HG03354 (cell line): ENCODE measurements around the gene SEBOX.

Experiments
- ATAC-seq: cut with Tn5 transposase; IDR thresholded peaks from one replicate; pipeline ENCODE4 v1.9.1; 2021; ENCODE audit warnings: mild to moderate bottlenecking; ENCODE audit not compliant: unreplicated experiment, poor library complexity, severe bottlenecking

SEBOX gene

GRCh38 chr17:28364665-28365363 is at the start of gene SEBOX:
Gene SEBOX, minus strand, starts transcription at chr17:28365199. Its CDS starts 48 bp downstream, at chr17:28365151.
- no peak for ATAC-seq

GRCh38 chr17:28413804-28414203 is 48.8 kb upstream of the SEBOX start:
- no peak for ATAC-seq

- no peak for ATAC-seq
These were observed 47.1 kb upstream of the SEBOX start for GRCh38 chr17:28412099-28412498.

- no peak for ATAC-seq
These were observed 42.9 kb upstream of the SEBOX start for GRCh38 chr17:28407974-28408306.

- no peak for ATAC-seq
These were observed 42.4 kb upstream of the SEBOX start for GRCh38 chr17:28407130-28407973.

- no peak for ATAC-seq
These were observed 41.4 kb upstream of the SEBOX start for GRCh38 chr17:28406473-28406814.

GRCh38 chr17:28405632-28406472 is 40.9 kb upstream of the SEBOX start, which contains the start of gene SLC46A1:
Gene SLC46A1, minus strand, starts transcription at chr17:28406212. Its CDS starts 98 bp downstream, at chr17:28406114.
- ATAC-seq: peak; percentile 73

GRCh38 chr17:28404812-28405570 is 40.0 kb upstream of the SEBOX start:
- no peak for ATAC-seq

GRCh38 chr17:28404461-28404811 is 39.4 kb upstream of the SEBOX start:
- no peak for ATAC-seq

- no peak for ATAC-seq
These were observed 39.0 kb upstream of the SEBOX start for GRCh38 chr17:28404007-28404406.

GRCh38 chr17:28402844-28403243 is 37.8 kb upstream of the SEBOX start:
- ATAC-seq: no peak

GRCh38 chr17:28402224-28402630 is 37.2 kb upstream of the SEBOX start:
- ATAC-seq: no peak

- ATAC-seq: no peak
These were observed 34.8 kb upstream of the SEBOX start for GRCh38 chr17:28399808-28400207.

- no peak for ATAC-seq
These were observed 33.4 kb upstream of the SEBOX start for GRCh38 chr17:28398280-28398981.

- no peak for ATAC-seq
These were observed 32.8 kb upstream of the SEBOX start for GRCh38 chr17:28397687-28398279.

GRCh38 chr17:28397275-28397674 is 32.3 kb upstream of the SEBOX start:
- no peak for ATAC-seq

GRCh38 chr17:28396635-28397239 is 31.7 kb upstream of the SEBOX start:
- no peak for ATAC-seq

GRCh38 chr17:28395968-28396367 is 31.0 kb upstream of the SEBOX start:
- ATAC-seq: no peak
